HUDEP-2 (cell line): ENCODE results near the gene NCK2.
"Not testable (repeated sequence)": the region's sequence is repeated elsewhere in the genome, so short reads cannot be mapped to it uniquely, and the experiment has no call there.

Experiments
- DNase-seq, 76 experiments: peaks; one replicate each; lab custom pipeline; 2025; ENCODE audit not compliant: unreplicated experiment in 76 of 76; lab: John Stamatoyannopoulos, UW

Gene NCK2

DNA sequence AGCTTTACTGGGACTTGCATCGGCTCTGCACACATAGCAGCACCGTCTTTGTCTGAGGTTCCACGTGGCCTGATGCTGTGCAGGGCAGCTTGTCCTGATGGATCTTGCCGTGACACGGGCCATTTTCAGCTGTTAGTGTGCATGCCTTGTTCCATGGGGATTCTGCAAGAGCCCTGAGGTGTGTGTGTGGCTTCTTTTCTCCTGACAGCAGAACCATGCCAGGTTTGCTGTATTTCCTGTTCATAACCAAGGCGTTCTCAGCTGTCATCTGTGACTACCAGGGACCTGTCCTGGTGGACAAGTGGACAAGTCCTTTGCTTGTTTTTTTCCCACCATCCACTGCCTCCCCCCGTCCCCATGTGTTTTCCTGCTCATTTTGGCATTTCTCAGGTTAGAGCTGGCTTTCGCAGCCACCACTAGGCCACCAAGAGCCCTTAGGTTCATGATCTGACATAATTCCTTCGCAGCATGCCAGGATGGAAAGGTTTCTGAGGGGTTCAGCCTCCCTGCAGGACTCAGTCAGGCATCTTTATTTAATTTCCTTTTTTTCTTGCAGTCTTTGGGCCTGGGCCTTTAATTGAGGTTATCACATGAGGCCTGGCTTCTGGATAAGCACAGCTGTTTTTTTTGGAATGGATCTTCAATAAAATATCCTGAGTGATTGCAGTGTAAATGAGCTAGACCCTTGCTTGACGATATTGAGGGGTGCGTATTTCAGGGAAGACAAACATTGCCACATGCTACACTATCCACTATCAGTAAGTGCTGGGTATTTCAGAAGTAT is 139.4 kb downstream of the NCK2 start:
- DNase-seq = no peak

DNA sequence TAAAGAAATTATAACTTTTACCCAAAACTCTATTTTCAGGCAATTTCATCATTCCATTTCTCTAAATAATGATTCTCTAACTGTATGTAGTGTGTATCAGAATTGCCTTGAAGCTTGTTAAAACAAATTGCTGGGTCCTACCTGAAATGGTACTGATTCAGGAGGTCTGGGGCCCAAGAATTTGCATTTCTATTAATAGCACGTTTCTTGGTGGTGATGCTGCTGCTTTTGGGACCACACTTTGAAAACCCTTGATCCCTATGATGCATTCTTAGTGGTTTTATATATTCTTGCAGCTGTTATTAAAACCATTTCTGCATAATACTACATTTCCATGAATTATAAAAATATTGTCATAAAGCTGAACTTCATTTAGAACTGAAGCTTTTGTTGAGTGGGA is 140.7 kb downstream of the NCK2 start:
- no peak for DNase-seq

DNA sequence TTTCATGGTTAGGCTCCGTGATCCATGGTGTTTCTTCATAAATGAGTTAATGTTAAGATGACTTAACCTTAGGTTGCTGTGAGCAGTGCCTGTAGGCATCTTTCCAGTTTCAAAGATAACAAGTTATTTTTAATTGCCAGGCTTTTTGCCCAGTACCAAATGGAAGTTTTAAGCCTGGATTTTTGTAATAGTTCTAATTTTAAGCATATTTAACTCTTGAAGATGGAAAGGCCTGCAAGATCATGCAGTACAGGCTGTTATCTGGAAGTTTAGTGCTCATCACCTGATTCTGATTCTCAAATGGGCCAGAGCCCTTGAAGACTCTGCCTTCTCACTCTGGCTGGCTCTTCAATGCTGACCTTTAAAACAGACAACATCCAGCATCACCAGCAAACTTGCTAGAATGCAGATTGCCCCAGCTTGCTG is 141.3 kb downstream of the NCK2 start:
- no peak for DNase-seq

DNA sequence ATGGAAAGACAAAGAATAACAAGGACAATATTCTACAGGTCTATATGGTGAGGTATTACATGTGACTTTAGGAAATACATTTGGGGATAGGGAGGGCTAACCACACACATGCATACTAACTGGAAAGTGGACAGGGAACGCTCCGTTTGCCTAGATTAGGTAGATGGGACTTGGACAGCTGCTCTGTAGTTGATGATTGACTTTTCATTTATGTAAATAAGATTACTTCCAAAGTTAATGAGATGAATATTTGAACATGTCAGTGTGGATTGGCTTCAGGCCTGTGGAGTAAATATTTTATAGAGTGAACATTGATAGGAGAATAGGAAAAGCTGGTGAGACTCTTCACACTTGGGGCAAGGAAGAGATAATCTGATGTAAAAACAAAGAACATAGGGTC is 142.0 kb downstream of the NCK2 start:
- DNase-seq = no peak

DNA sequence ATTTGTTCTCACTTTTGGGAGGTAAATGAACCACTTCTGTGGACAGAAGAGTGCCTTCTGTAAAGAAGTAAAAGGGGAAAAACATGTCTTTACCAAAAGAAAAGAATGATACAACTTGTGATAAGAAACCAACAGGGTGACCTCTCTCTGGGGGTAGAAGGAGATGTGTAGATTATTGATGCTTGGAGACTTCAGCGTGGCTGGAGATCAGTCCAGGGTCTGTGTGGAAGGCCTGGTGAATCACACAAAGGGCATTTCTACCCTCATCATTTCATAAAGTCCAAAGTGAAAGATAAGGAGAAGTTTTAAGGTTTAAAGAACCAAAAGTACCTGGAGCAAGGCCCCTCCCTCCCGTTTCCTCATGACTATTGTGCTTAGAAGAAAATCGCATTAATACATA is 142.5 kb downstream of the NCK2 start:
- DNase-seq = no peak

DNA sequence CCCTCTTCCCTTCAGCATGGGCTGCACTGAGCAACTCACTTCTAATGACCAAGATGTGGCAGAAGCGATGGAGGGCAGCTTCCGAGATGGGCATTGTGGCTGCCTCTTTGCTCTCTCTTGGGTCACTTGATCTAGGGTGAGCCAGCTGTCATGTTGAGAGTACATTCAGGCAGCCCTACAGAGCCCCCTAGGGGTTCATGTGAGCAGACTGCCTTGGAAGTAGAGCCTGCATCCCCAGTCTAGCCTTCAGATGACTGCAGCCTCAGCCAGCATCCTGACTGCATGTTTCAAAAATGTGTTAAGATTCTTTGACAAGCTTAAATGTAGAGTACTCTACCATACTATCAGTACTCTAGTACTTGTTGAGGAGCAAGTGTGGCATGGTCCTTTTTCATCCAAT is 143.9 kb downstream of the NCK2 start:
- DNase-seq = peak in 5 of 76 experiments; percentile 1 to 5 (median 3)

DNA sequence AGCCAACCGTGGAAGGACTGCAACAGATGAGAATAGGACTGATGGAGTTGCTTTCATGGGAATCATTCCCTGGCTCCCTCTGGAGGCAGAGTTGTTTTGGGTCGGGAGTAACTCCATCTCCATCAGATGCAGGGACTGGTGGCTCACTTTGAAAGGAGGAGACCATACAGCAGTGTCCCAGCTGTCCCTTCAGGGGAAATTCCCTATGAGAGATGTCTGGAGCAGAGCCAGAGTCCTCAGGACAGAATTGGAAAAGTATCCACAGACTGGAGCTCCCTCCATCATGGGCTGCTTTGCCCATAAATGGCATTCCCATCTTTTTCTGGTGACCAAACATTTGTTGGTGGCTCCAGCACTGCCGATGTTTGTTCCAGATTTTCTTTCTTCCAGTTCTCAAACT is 144.3 kb downstream of the NCK2 start:
- DNase-seq = no peak

DNA sequence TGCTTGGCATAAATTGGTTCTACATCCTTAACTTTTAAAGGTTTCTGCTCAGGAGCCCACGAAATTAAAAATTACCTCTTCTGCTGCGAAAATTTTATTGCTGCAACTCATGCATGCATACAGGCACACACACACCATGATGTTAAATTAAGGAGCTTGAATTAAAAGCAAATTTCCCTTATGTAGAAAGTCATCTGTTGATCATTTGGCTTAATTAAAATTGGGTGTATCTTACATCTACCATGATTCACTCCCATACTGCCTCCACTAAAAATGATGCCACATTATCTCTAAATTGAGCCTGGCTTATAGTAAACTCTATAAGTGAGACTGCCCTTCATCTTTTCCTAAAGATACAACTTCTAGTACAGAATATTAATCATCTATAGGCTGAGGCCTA is 145.4 kb downstream of the NCK2 start:
- no peak for DNase-seq

DNA sequence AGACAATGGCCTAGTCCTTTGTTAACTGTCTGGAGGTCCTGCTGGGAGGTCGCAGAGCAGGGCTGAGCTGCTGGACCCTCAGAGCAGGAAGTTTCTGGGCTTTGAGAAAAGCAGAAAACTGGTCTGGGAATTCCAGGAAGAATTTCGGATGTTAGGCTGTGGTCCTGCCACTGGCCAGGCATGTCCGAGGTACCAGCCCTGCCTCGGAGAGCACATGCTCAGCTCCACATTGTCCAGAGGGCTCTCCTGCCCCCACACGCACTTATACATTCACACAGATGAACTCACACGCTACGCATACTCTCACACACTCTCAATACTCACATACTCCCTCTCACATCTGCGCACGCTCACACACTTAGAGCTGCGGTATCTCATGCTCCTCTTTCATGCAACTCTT is 146.1 kb downstream of the NCK2 start:
- DNase-seq = no peak

DNA sequence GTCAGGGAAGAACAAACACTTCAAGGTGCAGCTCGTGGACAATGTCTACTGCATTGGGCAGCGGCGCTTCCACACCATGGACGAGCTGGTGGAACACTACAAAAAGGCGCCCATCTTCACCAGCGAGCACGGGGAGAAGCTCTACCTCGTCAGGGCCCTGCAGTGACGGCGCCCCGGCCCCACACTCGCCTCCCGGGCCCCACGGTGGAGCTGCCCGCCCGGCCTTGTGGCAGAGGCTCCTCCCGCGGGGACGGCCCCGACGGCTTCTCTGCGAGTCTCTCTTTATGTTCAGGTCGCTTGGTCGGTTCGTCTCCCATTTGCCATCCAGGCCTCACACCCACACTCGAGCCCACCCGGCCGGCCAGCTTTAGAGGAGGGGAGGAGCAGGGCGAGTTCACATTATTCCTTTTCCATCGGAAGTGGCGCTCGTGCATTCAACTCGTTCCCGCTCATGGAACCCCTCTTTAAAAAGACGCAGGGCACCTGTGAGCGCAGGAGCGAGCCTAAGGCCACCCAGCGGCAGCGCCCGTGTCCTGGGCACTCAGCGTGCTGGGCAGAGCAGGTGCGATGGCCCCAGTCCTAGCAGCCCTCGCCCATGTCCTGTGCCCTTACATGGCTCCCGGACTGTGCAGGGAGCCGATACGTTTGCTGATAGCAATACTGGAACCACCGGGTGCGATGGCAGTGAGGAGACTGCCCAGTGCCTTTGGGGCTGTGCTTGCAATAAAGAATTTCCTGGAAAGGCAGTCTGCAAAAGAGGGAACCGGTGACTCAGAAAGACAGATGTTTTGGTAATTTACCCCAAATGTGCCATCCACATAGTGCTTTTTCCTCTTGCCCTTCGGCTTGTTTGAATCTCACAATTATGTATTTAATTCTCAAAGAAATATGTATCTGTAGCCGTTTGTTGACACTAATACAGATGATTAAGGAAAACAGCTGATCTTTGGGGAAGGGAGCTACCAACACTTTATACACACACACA is 148.6 kb downstream of the NCK2 start:
- no peak for DNase-seq

DNA sequence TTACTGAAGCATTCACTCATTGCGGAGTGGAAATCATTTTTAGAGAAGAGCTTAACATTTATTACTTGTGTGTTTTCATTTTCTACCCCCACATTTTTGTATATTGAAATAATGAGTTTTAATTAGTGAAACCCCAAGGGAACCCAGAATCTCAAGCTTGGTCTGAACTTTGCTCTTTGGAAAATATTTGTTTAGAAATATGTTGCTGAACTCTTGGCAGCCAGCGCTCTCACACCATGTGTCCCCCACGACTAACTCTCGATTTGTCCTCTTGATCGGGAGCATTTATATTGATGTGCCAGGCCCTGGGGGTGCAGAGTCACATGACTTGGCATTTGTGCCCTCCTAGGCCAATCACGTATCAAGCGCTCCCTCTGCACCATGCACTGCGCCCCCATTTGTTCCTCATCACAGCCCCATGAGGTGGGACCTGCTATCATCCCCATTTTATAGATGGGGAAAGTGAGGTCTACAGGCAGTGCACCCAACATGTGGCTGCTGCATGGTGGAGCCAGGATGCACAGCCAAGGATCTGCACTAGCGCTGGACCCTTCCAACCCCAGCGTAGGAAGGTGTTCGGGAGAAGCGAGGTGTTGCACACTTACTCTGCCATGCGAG is 149.7 kb downstream of the NCK2 start:
- DNase-seq = no peak

DNA sequence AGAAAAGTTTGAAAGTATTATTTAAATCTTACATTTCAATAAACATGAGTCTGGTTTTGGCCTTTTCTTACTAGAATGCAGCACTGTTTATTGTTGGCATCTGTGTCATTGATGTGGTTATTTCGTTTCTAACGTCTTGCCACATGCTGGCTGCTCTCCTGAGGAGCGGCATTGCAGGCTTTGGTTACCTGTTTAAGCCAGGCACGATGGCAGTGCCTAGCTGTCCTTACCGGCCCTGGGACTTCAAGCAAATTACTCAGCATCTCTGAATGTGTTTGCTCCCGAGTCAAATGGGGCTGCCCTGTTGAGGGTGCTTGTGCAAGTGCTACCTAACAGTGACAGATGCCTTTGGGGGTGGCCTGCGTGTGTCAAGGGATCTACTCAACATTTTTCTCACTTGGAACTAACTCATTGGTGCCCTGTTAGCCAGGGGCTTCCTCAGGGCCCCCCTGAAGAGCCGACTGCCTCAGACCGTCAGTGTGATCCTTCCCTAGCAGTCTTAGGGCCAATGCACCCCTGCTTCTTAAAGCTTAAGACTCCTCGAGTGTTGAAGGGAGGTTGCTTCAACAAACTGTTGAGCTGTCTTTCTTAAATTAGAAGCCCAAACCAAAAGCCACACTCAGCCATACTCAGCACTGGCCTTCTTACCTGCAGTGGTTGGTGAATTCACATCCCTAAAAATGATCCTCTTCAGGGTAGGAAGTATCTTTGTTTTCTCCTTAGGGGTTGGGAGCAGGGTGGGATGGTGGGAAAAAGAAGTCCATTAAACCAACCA is 151.5 kb downstream of the NCK2 start:
- no peak for DNase-seq

DNA sequence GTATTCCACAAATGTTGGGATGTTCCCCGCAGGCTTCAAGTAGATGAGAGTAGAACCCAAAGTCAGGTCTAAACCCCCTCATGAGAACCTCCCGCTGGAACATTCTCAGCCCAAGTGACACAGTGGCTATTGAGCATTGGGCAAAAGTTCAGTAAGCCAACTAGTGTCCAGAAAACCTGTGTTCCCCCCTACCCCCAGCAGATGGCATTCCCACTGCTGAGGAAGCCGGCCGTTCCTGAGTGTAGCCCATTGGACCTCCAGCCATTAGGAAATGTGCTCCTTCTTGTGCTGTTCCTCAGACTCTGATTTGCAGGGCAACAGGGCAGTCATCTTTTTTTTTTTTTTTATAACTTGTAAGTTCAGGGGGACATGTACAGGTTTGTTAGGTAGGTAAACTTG is 152.1 kb downstream of the NCK2 start:
- DNase-seq = no peak

DNA sequence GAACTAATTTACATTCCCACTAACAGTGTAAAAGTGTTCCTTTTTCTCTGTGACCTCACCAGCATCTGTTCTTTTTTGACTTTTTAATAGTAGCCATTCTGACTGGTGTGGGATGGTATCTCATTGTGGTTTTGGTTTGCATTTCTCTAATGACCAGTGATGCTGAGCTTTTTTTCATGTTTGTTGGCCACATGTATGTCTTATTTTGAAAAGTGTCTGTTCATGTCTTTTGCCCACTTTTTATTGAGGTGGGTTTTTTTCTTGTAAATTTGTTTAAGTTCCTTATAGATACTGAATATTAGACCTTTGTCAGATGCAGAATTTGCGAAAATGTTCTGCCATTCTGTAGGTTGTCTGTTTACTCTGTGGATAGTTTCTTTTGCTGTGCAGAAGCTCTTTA is 153.0 kb downstream of the NCK2 start:
- not testable (repeated sequence) for DNase-seq

DNA sequence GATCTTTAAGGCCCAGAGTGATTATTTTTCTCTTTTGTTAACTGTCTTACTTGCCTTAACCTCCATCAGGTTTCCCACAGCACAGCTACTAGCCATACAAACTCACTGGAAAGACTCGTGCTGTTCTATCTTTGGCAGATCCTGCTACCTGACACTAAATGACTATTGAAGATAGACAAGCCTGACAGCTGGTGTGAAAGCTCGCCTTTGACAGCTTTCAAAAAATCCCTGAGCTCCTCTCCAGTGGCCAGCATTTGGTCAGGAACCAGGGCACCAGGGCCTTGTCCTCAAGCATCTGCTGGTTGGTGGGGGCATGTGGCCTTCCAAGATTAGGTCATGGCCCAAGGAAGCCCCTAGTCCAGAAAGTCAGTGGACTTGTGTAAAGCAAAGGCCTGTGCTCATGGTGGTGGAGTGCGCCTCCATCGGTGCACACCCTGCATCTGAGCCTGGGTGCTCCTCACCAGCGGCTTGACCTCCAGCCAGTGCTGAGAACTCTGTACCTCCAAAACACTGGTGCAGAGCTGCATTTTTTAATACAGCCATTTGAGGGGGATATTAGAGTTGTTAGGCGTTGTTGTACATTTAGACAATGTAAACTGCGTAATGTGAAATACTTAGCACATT is 158.5 kb downstream of the NCK2 start:
- DNase-seq = no peak

DNA sequence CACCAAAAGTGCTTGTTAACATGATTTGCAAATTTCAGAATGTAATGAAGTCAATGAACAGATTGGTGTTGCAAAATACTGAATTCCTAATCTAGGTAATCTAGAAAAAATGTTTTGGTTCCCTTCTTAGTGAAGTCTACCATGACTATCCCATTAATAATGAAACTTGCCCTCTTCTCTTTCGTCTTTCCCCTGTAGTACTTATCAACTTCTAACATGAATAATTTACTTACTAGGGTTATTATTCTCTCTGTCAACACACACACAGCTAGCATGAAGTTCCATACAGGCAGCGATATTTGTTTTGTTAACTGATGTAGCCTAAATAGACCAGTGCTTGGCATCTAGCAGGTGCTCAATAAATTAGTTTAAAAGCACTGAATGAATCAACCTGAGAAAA is 160.2 kb downstream of the NCK2 start:
- DNase-seq = no peak

DNA sequence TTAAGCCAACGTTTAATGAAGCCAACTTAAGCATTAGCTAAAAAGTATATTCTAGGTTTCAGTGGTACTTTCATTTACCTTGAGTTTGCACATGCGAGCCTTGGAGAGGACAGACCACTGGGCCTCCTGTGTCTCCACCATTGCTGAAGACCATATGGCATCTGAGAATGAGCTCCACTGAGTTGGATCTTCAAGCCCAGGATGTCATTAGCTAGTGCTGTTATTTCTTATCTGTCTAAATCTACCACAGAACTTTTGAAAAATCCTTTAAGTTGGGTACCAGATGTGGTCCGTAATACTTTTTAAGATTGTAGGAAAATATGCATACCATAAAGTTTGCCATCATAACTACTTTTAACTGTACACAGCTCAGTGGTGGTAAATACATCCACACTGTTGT is 161.8 kb downstream of the NCK2 start:
- DNase-seq = no peak

DNA sequence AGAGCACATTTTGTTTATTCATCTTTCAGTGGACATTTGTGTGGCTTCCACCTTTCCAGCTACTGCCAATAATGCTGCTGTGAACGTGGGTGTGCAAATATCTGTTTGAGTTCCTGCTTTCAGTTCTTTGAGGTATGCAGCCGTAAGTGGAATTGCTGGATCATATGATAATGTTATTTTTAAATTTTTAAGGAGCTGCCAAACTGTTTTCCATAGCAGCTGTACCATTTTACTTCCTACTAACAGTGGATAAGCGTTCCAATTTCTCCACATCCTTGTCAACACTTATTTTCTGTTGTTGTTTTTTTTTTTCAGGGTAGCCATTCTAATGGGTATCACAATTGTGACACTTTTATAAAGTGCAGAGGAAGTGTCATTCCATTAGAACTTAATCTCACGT is 162.5 kb downstream of the NCK2 start:
- DNase-seq = no peak

DNA sequence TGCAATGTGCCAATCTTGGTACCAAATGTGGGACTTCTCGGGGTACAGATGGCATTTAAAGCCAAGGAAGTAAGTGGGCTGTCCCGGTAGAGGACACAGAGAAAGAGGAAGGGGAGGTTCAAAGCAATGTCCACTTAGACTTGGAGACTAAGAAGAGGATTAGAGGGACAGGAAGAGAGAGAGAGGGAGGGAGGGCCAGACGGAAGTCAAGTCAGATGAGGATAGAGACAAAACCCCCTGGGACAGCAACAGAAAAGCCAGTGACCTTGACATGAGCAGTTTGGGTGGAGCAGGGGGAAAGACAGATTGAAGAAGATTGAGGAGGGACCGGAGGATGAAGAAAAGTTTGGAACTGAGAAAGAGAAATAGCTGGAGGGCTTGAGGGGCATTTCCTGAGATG is 164.5 kb downstream of the NCK2 start:
- no peak for DNase-seq
